HG03469 (cell line): ENCODE measurements around the gene PTPRA.
"Not testable (repeated sequence)": the region's sequence is repeated elsewhere in the genome, so short reads cannot be mapped to it uniquely, and the experiment has no call there.

ENCODE experiments used
- ATAC-seq: cut with Tn5 transposase; IDR thresholded peaks from one replicate; pipeline ENCODE4 v1.9.1; 2021; ENCODE audit warnings: mild to moderate bottlenecking, moderate library complexity, moderate number of reproducible peaks; ENCODE audit not compliant: unreplicated experiment

The PTPRA gene

DNA sequence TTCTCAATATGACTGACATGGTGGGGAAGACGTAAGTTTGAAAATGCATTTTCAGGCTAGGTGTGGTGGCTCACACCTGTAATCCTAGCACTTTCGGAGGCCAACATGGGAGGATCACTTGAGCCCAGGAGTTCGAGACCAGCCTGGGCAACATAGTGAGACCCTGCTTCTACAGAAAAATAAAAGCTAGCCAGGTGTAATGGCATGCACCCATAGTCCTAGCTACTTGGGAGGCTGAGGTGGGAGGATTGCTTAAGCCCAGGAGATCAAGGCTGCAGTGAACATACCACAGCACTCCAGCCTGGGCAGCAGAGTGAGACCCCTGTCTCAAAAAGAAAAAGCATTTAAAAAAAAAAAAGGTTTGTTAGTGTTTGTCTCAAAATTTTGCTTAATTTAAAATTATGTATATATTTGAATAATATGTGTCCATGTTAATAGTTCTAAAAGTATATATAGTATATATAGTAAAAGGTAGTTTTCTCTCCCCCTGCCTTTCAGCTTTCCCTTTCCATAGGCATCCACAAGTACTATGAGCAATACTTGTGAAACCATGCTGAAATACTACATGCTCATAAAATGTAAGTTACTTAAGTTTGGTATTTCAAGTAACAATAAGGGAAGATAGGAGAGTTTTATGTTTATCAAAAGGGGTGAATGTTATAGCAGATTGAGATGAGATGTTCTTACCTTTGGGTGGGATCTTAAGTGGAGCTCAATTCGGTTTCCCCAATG lies 15.1 kb downstream of the PTPRA start:
- no peak for ATAC-seq

DNA sequence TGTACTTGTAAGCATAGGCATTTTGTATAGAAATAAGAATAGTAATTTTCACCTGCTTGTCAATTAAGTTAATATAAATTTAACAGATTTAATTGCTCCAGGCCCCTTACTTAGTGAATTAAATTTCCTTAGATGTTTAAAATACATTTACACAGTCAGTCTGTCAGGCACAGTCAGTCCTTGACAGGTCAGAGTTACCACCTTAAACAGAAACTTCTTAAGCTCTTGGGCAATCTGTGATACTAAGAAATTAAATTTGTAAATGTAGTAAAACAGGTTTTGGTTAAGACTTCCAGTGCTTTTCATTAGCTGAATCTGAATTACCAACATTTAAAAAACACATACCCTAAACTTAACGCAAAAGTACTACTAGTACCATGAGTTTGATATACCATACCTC lies 15.9 kb downstream of the PTPRA start:
- no peak for ATAC-seq

GRCh38 chr20:2889797-2890196 lies 16.5 kb downstream of the PTPRA start:
- no peak for ATAC-seq

DNA sequence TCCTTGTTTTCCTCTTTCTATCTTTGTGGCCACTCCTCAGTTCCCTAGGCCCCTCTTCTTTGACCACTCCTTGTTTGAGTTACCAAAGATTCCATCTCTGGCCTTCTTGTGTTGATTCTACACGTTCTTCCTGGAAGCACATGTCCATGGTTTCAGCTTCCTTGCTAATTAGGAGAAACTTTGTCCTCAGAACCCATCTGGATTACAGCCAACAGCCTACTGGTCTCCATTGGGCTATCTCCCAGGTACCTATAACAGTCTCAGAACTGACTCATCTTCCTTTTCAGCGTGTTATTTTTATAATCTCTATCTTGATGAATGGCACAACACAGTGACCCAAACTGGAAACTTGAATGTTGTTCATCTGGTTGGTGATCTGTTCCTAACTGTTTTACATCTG lies 17.5 kb downstream of the PTPRA start:
- no peak for ATAC-seq

- no peak for ATAC-seq
Observed at GRCh38 chr20:2891343-2891742, 18.1 kb downstream of the PTPRA start.

DNA sequence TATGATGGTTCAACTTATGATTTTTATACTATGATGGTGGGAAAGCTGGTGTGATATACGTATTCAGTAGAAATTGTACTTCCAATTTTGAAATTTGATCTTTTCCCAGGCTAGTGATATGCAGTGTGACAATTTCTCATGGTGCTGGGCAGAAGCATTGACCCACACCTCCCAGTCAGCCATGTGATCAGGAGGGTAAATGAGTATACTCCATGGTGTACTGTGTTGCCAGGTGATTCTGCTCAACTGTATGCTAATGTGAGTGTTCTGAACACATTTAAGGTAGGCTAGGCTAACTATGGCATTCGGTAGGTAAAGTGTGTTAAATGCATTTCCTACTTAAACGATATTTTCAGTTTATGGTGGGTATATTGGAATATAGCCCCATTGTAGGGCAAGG lies 19.1 kb downstream of the PTPRA start:
- ATAC-seq: no peak

GRCh38 chr20:2894221-2894620 lies 20.9 kb downstream of the PTPRA start:
- no peak for ATAC-seq

GRCh38 chr20:2895154-2895553 lies 21.9 kb downstream of the PTPRA start:
- not testable (repeated sequence) for ATAC-seq

DNA sequence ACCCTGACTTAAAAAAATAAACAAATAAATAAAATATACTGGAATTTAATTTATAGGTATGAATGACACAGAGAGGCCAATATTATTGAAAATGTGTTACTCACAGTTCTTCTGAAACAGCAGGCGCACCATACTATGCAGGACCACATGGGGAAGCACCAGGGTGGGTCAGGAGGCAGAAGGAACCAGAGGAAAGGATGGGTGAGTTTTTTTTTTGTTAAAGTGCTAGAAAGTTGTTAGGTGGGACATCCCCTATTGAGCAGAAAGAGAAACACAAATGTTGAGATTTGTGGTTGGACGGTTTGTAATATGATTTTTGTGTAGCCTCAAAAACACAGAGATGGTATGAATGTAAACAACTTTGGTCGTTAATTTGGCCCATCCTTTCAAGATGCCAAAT lies 26.0 kb downstream of the PTPRA start:
- ATAC-seq: no peak

DNA sequence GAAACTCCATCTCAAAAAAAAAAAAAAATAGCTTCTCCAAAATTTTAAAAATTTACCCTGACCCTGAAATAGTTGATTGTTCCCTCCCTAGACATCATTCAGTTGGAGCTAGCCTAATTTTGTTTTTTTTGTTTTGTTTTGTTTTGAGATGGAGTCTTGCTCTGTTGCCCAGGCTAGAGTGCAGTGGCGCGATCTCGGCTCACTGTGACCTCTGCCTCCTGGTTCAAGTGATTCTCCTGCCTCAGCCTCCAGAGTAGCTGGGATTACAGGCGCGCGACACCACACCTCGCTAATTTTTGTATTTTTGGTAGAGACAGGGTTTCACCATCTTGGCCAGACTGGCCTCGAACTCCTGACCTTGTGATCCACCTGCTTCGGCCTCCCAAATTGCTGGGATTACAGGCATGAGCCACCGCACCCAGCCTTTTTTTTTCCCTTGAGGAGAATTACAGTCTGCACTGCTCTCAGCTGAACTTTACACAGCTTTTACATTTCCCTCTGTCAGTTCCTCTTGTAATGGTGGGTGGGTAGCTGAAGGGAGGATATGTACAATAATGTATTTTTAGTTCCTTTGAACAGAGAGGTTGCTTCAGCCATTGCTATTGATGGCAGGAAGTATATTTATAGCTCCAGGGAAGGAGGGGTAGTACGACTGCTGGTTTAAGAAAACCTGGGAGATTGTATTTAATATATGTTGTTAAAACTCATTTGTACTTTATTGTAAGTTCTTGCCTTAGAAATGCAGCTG lies 27.7 kb downstream of the PTPRA start:
- no peak for ATAC-seq

DNA sequence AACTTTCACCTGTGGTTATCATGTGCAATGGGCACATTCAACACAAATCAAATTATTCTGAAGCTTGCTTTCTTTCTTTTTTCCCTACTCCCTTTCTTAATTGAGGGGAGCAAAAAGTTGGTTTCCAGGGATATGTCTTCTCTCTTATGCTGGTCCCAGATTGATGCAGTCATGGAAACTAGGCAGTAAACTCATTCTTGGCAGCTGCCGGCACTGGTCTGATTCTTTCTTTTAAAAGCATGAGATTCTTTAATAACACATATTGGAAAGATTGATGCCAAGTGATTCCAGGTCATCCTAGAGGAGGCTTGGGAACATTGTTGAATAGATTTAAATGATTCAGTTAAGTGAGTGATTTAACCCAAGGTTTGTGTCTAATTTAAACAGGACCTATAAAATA lies 29.0 kb downstream of the PTPRA start:
- ATAC-seq: no peak

DNA sequence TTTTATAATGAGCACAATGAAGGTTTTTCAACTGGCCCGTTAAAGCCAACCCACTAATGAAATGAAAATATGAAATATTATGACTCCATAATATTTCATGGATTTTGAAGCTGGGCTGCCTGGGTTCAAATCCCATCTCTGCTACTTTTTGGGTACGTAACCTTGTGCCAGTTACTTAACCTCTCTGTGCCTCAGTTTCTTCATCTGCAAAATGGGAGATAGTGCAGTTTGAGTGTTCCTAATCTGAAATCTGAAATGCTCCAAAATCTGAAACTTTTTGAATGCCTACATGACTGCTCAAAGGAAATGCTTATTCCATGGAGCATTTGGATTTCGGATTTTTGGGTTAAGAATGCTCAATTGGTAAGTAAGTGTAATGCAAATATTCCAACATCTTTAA lies 29.5 kb downstream of the PTPRA start:
- ATAC-seq: no peak

DNA sequence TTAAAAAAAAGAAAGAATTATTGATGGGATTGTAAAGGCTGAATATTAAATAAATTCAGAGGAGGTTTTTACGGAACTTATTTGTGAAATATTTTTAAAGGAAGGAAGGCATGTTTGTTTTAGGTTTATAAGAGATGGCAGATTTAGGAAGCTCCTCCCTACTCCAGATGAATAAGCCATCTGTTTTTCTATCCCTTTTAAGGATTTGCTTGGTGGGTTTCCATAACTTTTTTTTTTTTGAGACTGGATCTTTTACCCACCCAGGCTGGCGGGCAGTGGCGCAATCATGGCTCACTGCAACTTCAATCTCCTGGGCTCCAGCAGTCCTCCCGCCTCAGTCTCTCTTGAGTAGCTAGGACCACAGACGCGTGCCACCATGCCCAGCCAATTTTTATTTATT lies 30.4 kb downstream of the PTPRA start:
- ATAC-seq: no peak

- ATAC-seq: no peak
Observed at GRCh38 chr20:2907519-2907918, 34.2 kb downstream of the PTPRA start.

- no peak for ATAC-seq
Observed at GRCh38 chr20:2909953-2910352, 36.7 kb downstream of the PTPRA start.

DNA sequence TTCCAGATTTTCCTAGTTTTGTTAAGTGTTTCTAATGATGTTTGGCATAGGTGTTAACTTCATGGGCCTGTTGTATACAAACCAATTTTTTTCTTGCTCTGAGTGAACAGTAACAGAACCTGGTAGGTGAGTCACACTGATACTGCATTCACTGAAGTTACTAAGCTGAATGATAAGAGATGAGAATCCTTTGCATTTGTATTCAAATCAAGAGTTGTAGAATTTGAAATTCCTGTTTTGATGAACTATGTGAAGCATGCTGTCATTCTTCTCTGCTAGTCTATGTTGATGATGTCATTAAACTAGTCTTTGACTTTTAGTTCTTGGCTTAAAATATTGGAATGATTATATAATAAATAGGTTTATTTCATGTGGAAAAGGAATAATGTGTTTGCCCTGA lies 37.9 kb downstream of the PTPRA start:
- ATAC-seq: no peak

GRCh38 chr20:2914160-2914559 lies 40.9 kb downstream of the PTPRA start:
- ATAC-seq: no peak

DNA sequence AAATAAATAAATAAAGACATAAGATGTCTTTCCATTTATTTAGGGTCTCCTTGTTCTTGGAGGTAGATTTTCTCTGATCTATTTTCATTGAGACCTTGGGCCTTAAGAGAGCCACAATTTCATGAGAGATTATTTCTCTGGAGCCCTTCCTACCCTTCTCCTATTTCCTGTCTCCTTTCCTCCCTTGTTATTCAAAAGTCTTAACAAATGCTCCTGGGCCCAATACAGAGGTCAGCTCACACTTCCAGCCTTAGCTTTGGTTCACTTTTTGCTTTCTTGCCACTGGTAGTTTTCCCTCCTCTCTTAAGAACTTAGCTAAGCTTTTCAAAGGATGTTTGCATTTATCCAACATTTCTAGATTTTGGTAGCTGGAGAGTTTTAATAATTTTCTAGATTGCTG lies 44.0 kb downstream of the PTPRA start:
- ATAC-seq: no peak

DNA sequence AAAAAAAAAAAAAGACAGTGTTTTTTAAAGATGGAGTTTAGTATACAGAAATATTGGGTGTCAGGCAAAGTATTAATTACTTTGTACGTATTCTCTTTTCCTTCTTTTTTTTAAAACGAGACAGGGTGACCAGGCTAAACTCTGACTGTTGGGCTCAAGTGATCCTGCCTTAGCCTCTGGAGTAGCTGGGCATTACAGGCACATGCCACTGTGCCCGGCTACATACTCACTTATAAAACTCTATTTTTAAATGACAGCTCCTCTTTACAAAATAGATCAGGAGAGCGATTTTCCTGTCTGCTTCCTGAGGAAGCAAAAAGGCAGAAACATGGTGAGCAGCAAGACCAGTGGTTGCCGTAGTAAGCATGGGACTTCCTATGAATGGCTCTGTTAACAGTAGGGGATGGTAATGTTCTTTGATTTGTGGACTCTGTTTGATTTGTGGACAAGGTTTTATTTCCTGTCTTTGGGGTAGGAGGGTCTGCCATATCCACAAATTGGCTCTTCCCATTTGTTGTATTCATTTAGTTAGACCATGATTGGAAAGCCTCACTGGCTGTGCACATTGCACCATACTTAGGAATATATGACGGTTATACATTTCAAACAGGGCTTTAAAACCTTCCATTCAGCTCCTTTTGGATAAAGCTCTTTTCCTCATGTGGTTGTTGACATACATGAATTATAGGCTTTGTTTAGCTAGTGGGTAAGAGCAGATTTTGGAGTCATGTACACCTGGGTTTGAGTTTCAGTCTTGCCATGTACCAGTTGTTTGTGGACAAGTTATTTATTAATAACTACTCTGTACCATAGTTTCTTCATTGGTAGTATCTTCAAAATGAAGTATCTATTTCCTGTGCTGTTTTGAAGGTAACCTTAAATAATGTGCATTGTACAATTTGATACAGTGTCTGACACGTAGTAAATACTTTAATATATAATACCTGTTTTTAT lies 45.1 kb downstream of the PTPRA start:
- ATAC-seq: no peak

GRCh38 chr20:2919518-2920245 lies 46.4 kb downstream of the PTPRA start:
- ATAC-seq: no peak

DNA sequence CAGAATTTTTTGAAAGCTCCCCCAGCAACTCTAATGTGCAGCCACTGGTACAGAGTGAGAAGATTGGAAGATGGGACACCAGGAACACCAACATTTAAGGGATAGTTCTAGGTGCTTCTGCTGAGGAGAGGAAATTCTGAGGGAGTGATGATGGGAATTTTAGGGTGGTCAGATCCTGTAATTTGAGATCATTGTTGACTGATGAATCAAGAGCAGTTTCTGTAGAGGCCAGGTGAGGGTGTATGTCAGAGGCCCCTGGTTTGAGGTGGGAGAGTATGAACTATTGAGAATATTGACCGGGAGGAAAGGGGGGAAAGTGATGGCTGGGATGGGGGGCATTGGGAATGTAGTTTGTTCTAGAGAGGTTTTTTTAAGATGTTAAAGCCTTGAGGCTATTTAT lies 47.2 kb downstream of the PTPRA start:
- no peak for ATAC-seq
